ENCODE data around the gene B3GLCT. TPM values are rescaled to one million over a fixed set of nuclear protein-coding genes. Genes with fewer than 3 reads are reported as not detected.

Gene B3GLCT
- total RNA-seq, 4 donors from 2014 or later = 1.6 to 5.7 (median 3.9) TPM

DNA sequence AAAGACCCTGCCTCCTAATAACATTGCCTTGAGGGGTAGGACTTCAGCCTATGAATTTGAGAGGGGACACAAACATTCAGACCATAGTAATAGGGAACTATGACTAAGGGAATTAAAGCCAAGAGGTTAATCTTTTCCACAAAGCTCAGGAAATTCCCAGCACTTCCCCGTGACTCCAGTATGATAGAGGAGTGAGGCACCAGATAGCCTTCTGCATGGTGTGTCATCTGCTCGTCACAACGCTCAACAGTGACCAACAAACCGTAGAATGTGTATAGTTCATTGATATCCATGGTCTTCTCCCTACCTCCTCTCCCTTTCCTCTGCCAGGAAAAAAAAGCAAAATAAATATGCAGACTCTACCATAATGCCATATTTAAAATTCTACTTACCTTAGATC lies 64.4 kb downstream of the B3GLCT start:
- Histone ChIP-seq H3K9me3 (no peaks in the 10 kb centered on the region), H3K4me3 (no peak overlapping the region), H3K36me3 (no peaks in the 10 kb centered on the region), H3K27ac (no peak overlapping the region), H3K27me3 (no peaks in the 10 kb centered on the region), H3K4me1 (no peaks in the 10 kb centered on the region)
- DNase-seq = no peak
- WGBS, 2 donors (ENCODE audit: low coverage in 1 of 2) = 94 to 100% methylated on average over 3 to 4 of the region's 4 CpGs
- in situ Hi-C loops (cut with MboI; ENCODE audit: low pct_ligation_motif_present in 1 of 4, low pct_unique_long_range_greater_than_20kb in 1 of 4, low sequenced_read_pairs in 3 of 4) = no loop called here
- TF ChIP-seq POLR2A (IDR thresholded peaks at IDR 0.05) = no peak
- no peak for TF ChIP-seq EP300 (IDR thresholded peaks at IDR 0.05; ENCODE audit: low read depth)
- TF ChIP-seq, protein P1, sequence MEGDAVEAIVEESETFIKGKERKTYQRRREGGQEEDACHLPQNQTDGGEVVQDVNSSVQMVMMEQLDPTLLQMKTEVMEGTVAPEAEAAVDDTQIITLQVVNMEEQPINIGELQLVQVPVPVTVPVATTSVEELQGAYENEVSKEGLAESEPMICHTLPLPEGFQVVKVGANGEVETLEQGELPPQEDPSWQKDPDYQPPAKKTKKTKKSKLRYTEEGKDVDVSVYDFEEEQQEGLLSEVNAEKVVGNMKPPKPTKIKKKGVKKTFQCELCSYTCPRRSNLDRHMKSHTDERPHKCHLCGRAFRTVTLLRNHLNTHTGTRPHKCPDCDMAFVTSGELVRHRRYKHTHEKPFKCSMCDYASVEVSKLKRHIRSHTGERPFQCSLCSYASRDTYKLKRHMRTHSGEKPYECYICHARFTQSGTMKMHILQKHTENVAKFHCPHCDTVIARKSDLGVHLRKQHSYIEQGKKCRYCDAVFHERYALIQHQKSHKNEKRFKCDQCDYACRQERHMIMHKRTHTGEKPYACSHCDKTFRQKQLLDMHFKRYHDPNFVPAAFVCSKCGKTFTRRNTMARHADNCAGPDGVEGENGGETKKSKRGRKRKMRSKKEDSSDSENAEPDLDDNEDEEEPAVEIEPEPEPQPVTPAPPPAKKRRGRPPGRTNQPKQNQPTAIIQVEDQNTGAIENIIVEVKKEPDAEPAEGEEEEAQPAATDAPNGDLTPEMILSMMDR (IDR thresholded peaks at IDR 0.05) = no peak
- TF ChIP-seq POLR2AphosphoS5 (IDR thresholded peaks at IDR 0.05) = no peak
- intact Hi-C loops (cut with DNase I; ENCODE audit: low total_unique reads) = no loop called here

DNA sequence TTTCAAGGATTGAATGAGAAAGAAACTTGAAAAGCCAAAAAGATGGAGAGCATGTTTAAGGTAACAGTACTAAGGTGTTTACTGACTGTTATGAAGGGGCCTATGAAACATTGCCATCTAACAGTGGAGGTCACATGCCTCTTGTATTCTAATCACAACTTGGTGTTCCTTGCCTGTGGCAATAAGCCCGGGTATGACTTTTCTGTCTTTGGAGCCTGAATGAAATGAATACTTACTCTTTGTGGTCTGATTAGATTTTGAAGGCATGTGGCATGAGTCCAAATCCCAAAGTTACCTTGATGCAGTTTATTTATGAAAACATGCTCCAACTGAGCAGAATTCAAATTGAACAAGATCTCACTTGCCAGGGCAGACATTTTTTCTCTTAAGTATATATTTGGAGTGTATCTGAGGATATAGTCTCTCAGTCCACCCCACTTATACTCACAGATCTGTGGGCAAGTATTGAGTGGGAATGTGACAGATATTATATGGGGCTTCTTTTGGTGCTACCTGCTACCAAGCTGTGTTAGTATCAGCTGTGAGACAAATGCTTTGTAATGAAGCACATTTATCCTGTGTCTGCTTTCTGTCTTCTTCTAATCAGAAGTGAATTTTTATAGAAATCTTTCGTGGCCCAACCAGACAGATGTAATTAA lies 67.5 kb downstream of the B3GLCT start:
- Histone ChIP-seq H3K27me3 (no peaks in the 10 kb centered on the region), H3K4me1 (no peaks in the 10 kb centered on the region), H3K9me3 (no peaks in the 10 kb centered on the region), H3K27ac (no peak overlapping the region), H3K36me3 (peaks cover 0 to 10% (median 0%) of the 10 kb centered on the region in 4 donors), H3K4me3 (no peak overlapping the region)
- no peak for DNase-seq
- intact Hi-C loops (cut with DNase I; ENCODE audit: low total_unique reads) = no loop called here
- TF ChIP-seq EP300 (IDR thresholded peaks at IDR 0.05; ENCODE audit: low read depth) (no peak), POLR2A (IDR thresholded peaks at IDR 0.05) (no peak), POLR2AphosphoS5 (IDR thresholded peaks at IDR 0.05) (no peak)
- TF ChIP-seq, protein P1 (IDR thresholded peaks at IDR 0.05) = no peak
- in situ Hi-C loops (cut with MboI; ENCODE audit: low pct_ligation_motif_present in 1 of 4, low pct_unique_long_range_greater_than_20kb in 1 of 4, low sequenced_read_pairs in 3 of 4) = no loop called here
- WGBS, 2 donors (ENCODE audit: low coverage in 1 of 2) = 90 to 93% methylated on average over 1 to 2 of the region's 2 CpGs

DNA sequence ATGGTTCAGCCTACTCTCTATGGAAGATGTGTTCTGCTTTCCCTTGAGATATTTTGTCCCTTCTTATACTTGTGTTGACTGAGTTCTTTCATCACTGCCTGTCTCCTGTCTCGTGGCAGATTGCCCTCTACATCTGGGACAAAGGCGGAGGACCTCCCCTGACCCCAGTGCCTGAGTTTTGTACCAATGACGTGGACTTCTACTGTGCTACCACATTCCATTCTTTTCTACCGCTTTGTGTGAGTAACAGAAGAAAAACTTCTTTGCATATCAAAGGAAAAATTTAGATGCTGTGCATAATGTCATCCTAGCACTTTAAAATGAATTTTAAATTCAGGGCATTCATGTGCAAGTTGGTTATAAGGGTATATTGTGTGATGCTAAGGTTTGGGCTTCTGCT lies 74.6 kb downstream of the B3GLCT start:
- H3K4me3 ChIP-seq = no peak overlapping the region
- 70 to 89% methylated on average over 4 of the region's 4 CpGs for WGBS, 2 donors (ENCODE audit: low coverage in 1 of 2)
- H3K27ac ChIP-seq = no peak overlapping the region
- H3K36me3 ChIP-seq = peaks cover 0 to 13% (median 5%) of the 10 kb centered on the region in 4 donors
- intact Hi-C loops (cut with DNase I; ENCODE audit: low total_unique reads) (no loop called here), in situ Hi-C loops (cut with MboI; ENCODE audit: low pct_ligation_motif_present in 1 of 4, low pct_unique_long_range_greater_than_20kb in 1 of 4, low sequenced_read_pairs in 3 of 4) (no loop called here)
- H3K27me3 ChIP-seq = no peaks in the 10 kb centered on the region
- no peaks in the 10 kb centered on the region for H3K4me1 ChIP-seq
- TF ChIP-seq EP300 (IDR thresholded peaks at IDR 0.05; ENCODE audit: low read depth) = no peak
- no peak for TF ChIP-seq POLR2AphosphoS5 (IDR thresholded peaks at IDR 0.05)
- TF ChIP-seq POLR2A (IDR thresholded peaks at IDR 0.05) = no peak
- no peak for DNase-seq
- no peaks in the 10 kb centered on the region for H3K9me3 ChIP-seq

DNA sequence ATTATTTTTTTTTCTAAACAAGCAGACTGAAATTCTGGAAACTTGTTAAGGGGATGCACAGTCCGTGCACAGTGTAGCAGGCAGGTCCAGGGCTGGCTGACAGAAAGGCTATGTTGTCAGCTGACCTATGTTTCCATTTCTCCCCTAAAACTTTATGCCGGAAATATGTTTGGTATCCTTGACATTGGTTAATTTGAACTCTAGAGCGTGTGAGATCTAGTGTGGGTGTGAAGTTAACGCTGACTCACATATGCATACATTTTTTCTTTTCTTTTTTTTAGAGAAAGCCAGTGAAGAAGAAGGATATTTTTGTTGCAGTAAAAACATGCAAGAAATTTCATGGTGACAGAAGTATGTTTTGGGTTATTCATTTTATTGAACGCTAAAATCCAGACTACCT lies 76.6 kb downstream of the B3GLCT start:
- intact Hi-C loops (cut with DNase I; ENCODE audit: low total_unique reads) (no loop called here), in situ Hi-C loops (cut with MboI; ENCODE audit: low pct_ligation_motif_present in 1 of 4, low pct_unique_long_range_greater_than_20kb in 1 of 4, low sequenced_read_pairs in 3 of 4) (no loop called here)
- no peaks in the 10 kb centered on the region for H3K9me3 ChIP-seq
- no peak overlapping the region for H3K4me3 ChIP-seq
- peaks cover 0 to 13% (median 0%) of the 10 kb centered on the region in 4 donors for H3K36me3 ChIP-seq
- no peaks in the 10 kb centered on the region for H3K4me1 ChIP-seq
- DNase-seq = no peak
- no peak overlapping the region for H3K27ac ChIP-seq
- H3K27me3 ChIP-seq = no peaks in the 10 kb centered on the region
- TF ChIP-seq POLR2A (IDR thresholded peaks at IDR 0.05) = no peak
- TF ChIP-seq, protein P1 (IDR thresholded peaks at IDR 0.05) = no peak
- no peak for TF ChIP-seq POLR2AphosphoS5 (IDR thresholded peaks at IDR 0.05)
- no peak for TF ChIP-seq EP300 (IDR thresholded peaks at IDR 0.05; ENCODE audit: low read depth)
- 89 to 100% methylated on average over 5 of the region's 5 CpGs for WGBS, 2 donors (ENCODE audit: low coverage in 1 of 2)
